Panc1 (cell line): ENCODE data around the gene TRIM54. TPM values are rescaled to one million over a fixed set of nuclear protein-coding genes. Genes with fewer than 3 reads are reported as not detected.

ENCODE experiments used
- ATAC-seq: fragments of 200-7000 bp; cut with Tn5 transposase; 2 replicates; pipeline ENCODE4 v1.9.1; 2020; ENCODE audit warnings: mild to moderate bottlenecking, moderate library complexity
- BruUV-seq: library from RNA; stranded (reverse); fragments of 400-500 nt; replicated peaks from 2 replicates; lab custom pipeline; 2021; lab: Mats Ljungman, UMichigan
- CTCF ChIA-PET: fragments of 300-600 bp; sonication (Branson Sonifier 250); formaldehyde crosslinking; loops from one replicate; lab custom pipeline; 2022; ENCODE audit warnings: antibody characterized with exemption; lab: Charles Lee
- POLR2A ChIA-PET: fragments of 300-600 bp; sonication (Branson Sonifier 250); formaldehyde crosslinking; loops from one replicate; lab custom pipeline; 2022; ENCODE audit warnings: antibody characterized with exemption; lab: Charles Lee
- DNase-seq: peaks from one replicate; pipeline ENCODE4 v3.0.0-alpha.2; 2010; ENCODE audit warnings: low read depth, low spot score
- H3K27ac ChIP-seq: 2 replicates; pipeline ENCODE4 v1.5.1; 2011; ENCODE audit warnings: mild to moderate bottlenecking, low read length, inconsistent platforms
- H3K27me3 ChIP-seq: fragments of 200-500 bp; sonication (Bioruptor generic); 2 replicates; pipeline ENCODE4 v1.6.0; 2014; ENCODE audit warnings: low read length, inconsistent platforms; ENCODE audit not compliant: control insufficient read depth, insufficient read depth
- H3K36me3 ChIP-seq: fragments of 200-500 bp; sonication (Bioruptor generic); 2 replicates; pipeline ENCODE4 v1.5.1; 2014; ENCODE audit warnings: inconsistent platforms, mild to moderate bottlenecking, low read length, moderate library complexity; ENCODE audit not compliant: control insufficient read depth, insufficient read depth
- H3K4me1 ChIP-seq: 2 replicates; pipeline ENCODE4 v1.5.1; 2011; ENCODE audit warnings: inconsistent platforms, mild to moderate bottlenecking, low read length, moderate library complexity; ENCODE audit not compliant: control insufficient read depth, insufficient read depth
- H3K4me3 ChIP-seq, 2 experiments: 2 replicates each; pipeline ENCODE4 v1.5.1; 2011 to 2012; ENCODE audit warnings: low read depth in 2 of 2, low read length in 2 of 2, mild to moderate bottlenecking in 2 of 2, inconsistent platforms in 1 of 2, moderate library complexity in 1 of 2
- H3K9me3 ChIP-seq: fragments of 200-500 bp; sonication (Bioruptor generic); 2 replicates; pipeline ENCODE4 v1.5.1; 2014; ENCODE audit warnings: low read depth, mild to moderate bottlenecking, inconsistent platforms, low read length, moderate library complexity; ENCODE audit not compliant: control insufficient read depth, insufficient read depth
- CTCF ChIP-seq: fragments of 450-650 bp; IDR thresholded peaks from 2 replicates; pipeline ENCODE4 v1.5.1; 2017; ENCODE audit warnings: mild to moderate bottlenecking
- POLR2AphosphoS5 ChIP-seq: IDR thresholded peaks from 2 replicates; pipeline ENCODE4 v1.6.1; 2012; ENCODE audit warnings: mild to moderate bottlenecking, low read depth, low read length, moderate library complexity
- SIN3A ChIP-seq: IDR thresholded peaks from 2 replicates; pipeline ENCODE4 v1.6.1; 2012; ENCODE audit warnings: low read depth, mild to moderate bottlenecking, low read length, moderate library complexity, borderline replicate concordance; ENCODE audit not compliant: insufficient read depth
- TCF7L2 ChIP-seq: IDR thresholded peaks from 2 replicates; pipeline ENCODE4 v1.6.1; 2011; ENCODE audit warnings: mild to moderate bottlenecking, low read depth, low read length, inconsistent platforms
- in situ Hi-C: cut with HindIII; loops from 2 replicates; pipeline ENCODE4 v1.10.0; 2016; ENCODE audit warnings: low sequenced_read_pairs, low pct_unique_long_range_greater_than_20kb
- intact Hi-C: fragments of 100-400 bp; cut with micrococcal nuclease; formaldehyde crosslinking; loops from one replicate; pipeline ENCODE4 v1.10.0; 2022; ENCODE audit not compliant: unreplicated experiment
- total RNA-seq: library from RNA; stranded (reverse); gene quantifications from one replicate; pipeline ENCODE4 v1.2.1, GENCODE V29; 2021; ENCODE audit not compliant: unreplicated experiment
- TF ChIP-seq, protein P1 (sequence below), 2 experiments: IDR thresholded peaks; 2 replicates each; pipeline ENCODE4 v1.6.1; 2011 to 2012; ENCODE audit warnings: low read depth in 2 of 2, control low read depth in 1 of 2, low read length in 1 of 2, mild to moderate bottlenecking in 1 of 2, moderate library complexity in 1 of 2; ENCODE audit not compliant: insufficient read depth in 1 of 2

TRIM54 gene
- total RNA-seq, 1 experiment from 2014 or later, result 0.21 TPM

- BruUV-seq, result no TSS peak
- in situ Hi-C loops, result no loop called here
- no peak for TF ChIP-seq POLR2AphosphoS5
- TF ChIP-seq SIN3A, result no peak
- TF ChIP-seq TCF7L2, result no peak
- no peak for TF ChIP-seq CTCF
- TF ChIP-seq, protein P1, sequence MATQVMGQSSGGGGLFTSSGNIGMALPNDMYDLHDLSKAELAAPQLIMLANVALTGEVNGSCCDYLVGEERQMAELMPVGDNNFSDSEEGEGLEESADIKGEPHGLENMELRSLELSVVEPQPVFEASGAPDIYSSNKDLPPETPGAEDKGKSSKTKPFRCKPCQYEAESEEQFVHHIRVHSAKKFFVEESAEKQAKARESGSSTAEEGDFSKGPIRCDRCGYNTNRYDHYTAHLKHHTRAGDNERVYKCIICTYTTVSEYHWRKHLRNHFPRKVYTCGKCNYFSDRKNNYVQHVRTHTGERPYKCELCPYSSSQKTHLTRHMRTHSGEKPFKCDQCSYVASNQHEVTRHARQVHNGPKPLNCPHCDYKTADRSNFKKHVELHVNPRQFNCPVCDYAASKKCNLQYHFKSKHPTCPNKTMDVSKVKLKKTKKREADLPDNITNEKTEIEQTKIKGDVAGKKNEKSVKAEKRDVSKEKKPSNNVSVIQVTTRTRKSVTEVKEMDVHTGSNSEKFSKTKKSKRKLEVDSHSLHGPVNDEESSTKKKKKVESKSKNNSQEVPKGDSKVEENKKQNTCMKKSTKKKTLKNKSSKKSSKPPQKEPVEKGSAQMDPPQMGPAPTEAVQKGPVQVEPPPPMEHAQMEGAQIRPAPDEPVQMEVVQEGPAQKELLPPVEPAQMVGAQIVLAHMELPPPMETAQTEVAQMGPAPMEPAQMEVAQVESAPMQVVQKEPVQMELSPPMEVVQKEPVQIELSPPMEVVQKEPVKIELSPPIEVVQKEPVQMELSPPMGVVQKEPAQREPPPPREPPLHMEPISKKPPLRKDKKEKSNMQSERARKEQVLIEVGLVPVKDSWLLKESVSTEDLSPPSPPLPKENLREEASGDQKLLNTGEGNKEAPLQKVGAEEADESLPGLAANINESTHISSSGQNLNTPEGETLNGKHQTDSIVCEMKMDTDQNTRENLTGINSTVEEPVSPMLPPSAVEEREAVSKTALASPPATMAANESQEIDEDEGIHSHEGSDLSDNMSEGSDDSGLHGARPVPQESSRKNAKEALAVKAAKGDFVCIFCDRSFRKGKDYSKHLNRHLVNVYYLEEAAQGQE (IDR thresholded peaks at IDR 0.05; ENCODE audit: insufficient read depth in 1 of 2, low read depth in 2 of 2, low read length in 1 of 2), result no peak
- peaks cover 6% of the 10 kb centered on the region for H3K36me3 ChIP-seq
- DNase-seq (no peak), ATAC-seq (no peak)
- H3K4me1 ChIP-seq, result no peaks in the 10 kb centered on the region
- no peaks in the 10 kb centered on the region for H3K9me3 ChIP-seq
- no peak overlapping the region for H3K4me3 ChIP-seq
- CTCF ChIA-PET, result no interaction called here
- no peak overlapping the region for H3K27ac ChIP-seq
- no peaks in the 10 kb centered on the region for H3K27me3 ChIP-seq
- POLR2A ChIA-PET, result no interaction called here
- intact Hi-C loops, result no loop called here
Measured at GRCh38 chr2:27335311-27335710, 53.1 kb downstream of the TRIM54 start.

- intact Hi-C loops (no loop called here), in situ Hi-C loops (no loop called here)
- DNase-seq (no peak), ATAC-seq (no peak)
- Histone ChIP-seq H3K4me1 (no peaks in the 10 kb centered on the region), H3K27ac (no peak overlapping the region), H3K9me3 (no peaks in the 10 kb centered on the region), H3K27me3 (no peaks in the 10 kb centered on the region), H3K36me3 (peaks cover 6% of the 10 kb centered on the region), H3K4me3 (no peak overlapping the region)
- ChIA-PET POLR2A (interaction anchor here (0.6 kb wide), 1 partner anchor 13 kb away, joined by 3 read pairs; no protein-coding TSS in a partner anchor), CTCF (no interaction called here)
- BruUV-seq, result no TSS peak
- no peak for TF ChIP-seq TCF7L2
- no peak for TF ChIP-seq POLR2AphosphoS5
- TF ChIP-seq, protein P1 (IDR thresholded peaks at IDR 0.05; ENCODE audit: insufficient read depth in 1 of 2, low read depth in 2 of 2, low read length in 1 of 2), result no peak
- no peak for TF ChIP-seq SIN3A
- no peak for TF ChIP-seq CTCF
Measured at GRCh38 chr2:27336173-27336572, 53.9 kb downstream of the TRIM54 start.
